HCT116 (cell line): ENCODE results near the gene TAF4B. TPM values are rescaled to one million over a fixed set of nuclear protein-coding genes. Genes with fewer than 3 reads are reported as not detected.

ENCODE experiments used
- ATAC-seq: fragments of 200-7000 bp; cut with Tn5 transposase; 2 replicates; pipeline ENCODE4 v1.9.1; 2020; ENCODE audit warnings: mild to moderate bottlenecking, moderate library complexity
- BruUV-seq: library from RNA; stranded (reverse); fragments of 400-500 nt; replicated peaks from 2 replicates; lab custom pipeline; 2021; lab: Mats Ljungman, UMichigan
- CTCF ChIA-PET: fragments of 300-600 bp; sonication (Branson Sonifier 250); formaldehyde crosslinking; loops from one replicate; lab custom pipeline; 2021; ENCODE audit warnings: antibody characterized with exemption; lab: Charles Lee
- POLR2A ChIA-PET: fragments of 300-600, 350-600 bp; sonication (Branson Sonifier 250); formaldehyde crosslinking; loops from one replicate; lab custom pipeline; 2021; ENCODE audit warnings: antibody characterized with exemption; lab: Charles Lee
- RAD21 ChIA-PET, 2 experiments: fragments of 300-600 bp; sonication (Branson Sonifier 250); formaldehyde crosslinking; loops; one replicate each; lab custom pipeline; 2023; ENCODE audit warnings: low total read pairs in 2 of 2; ENCODE audit not compliant: uncharacterized antibody in 2 of 2, unreplicated experiment in 2 of 2, low non-redundant PET in 1 of 2; lab: Charles Lee
- DNase-seq: peaks from one replicate; pipeline ENCODE4 v3.0.0-alpha.2; 2010; ENCODE audit warnings: low read depth, low spot score
- H2AFZ ChIP-seq: fragments of 200-600 bp; shearing (Covaris generic), sonication (generic); 2 replicates; pipeline ENCODE4 v1.6.1; 2017; ENCODE audit warnings: low read depth, mixed run types, mixed read lengths, antibody characterized with exemption, low read length; ENCODE audit not compliant: poor library complexity, severe bottlenecking
- H3K27ac ChIP-seq: 2 replicates; pipeline ENCODE4 v1.5.1; 2012; ENCODE audit warnings: low read depth, low read length
- H3K27me3 ChIP-seq: fragments of 200-600 bp; sonication (generic); 2 replicates; pipeline ENCODE4 v1.6.1; 2016; ENCODE audit warnings: mixed run types, low read length, mixed read lengths; ENCODE audit not compliant: insufficient read depth
- H3K36me3 ChIP-seq, 2 experiments: fragments of 200-500 bp in 1 of 2; fragments of 200-600 bp in 1 of 2; sonication (Bioruptor generic) in 1 of 2; sonication (generic) in 1 of 2; 2 replicates each; pipeline versions ENCODE4 v1.5.1 to v1.6.1; 2014 to 2016; ENCODE audit warnings: low read length in 2 of 2, inconsistent platforms in 1 of 2, mixed read lengths in 1 of 2, mixed run types in 1 of 2; ENCODE audit not compliant: insufficient read depth in 2 of 2, control insufficient read depth in 1 of 2
- H3K4me1 ChIP-seq, 2 experiments: fragments of 200-600 bp in 1 of 2; sonication (generic) in 1 of 2; 2 replicates each; pipeline versions ENCODE4 v1.5.1 to v1.6.1; 2012 to 2017; ENCODE audit warnings: low read length in 2 of 2, inconsistent platforms in 1 of 2, mild to moderate bottlenecking in 1 of 2, mixed read lengths in 1 of 2, mixed run types in 1 of 2, moderate library complexity in 1 of 2; ENCODE audit not compliant: insufficient read depth in 2 of 2, control insufficient read depth in 1 of 2
- H3K4me2 ChIP-seq: fragments of 200-600 bp; sonication (generic); 2 replicates; pipeline ENCODE4 v1.6.1; 2017; ENCODE audit warnings: mixed run types, low read length, mixed read lengths
- H3K4me3 ChIP-seq, 2 experiments: fragments of 200-600 bp in 1 of 2; sonication (generic) in 1 of 2; replicated peaks in 1 of 2; 2 replicates each; pipeline ENCODE4 v1.5.1; 2011 to 2016; ENCODE audit warnings: low read length in 2 of 2, control low read depth in 1 of 2, low read depth in 1 of 2, mild to moderate bottlenecking in 1 of 2, mixed read lengths in 1 of 2, mixed run types in 1 of 2
- H3K79me2 ChIP-seq: fragments of 200-600 bp; sonication (generic); 2 replicates; pipeline ENCODE4 v1.6.1; 2017; ENCODE audit warnings: mild to moderate bottlenecking, mixed run types, low read length, moderate library complexity, mixed read lengths; ENCODE audit not compliant: insufficient read depth
- H3K9ac ChIP-seq: fragments of 200-600 bp; sonication (generic); 2 replicates; pipeline ENCODE4 v1.6.1; 2016; ENCODE audit warnings: low read length, mixed read lengths
- H3K9me2 ChIP-seq: fragments of 200-600 bp; sonication (generic), shearing (Covaris generic); 2 replicates; pipeline ENCODE4 v1.6.1; 2017; ENCODE audit warnings: mixed run types, mild to moderate bottlenecking, moderate library complexity; ENCODE audit not compliant: insufficient read depth
- H3K9me3 ChIP-seq, 2 experiments: fragments of 200-500 bp in 1 of 2; fragments of 200-600 bp in 1 of 2; sonication (Bioruptor generic) in 1 of 2; sonication (generic) in 1 of 2; 2 replicates each; pipeline ENCODE4 v1.6.1; 2014 to 2017; ENCODE audit warnings: low read length in 2 of 2, mixed read lengths in 2 of 2, inconsistent platforms in 1 of 2, low read depth in 1 of 2, mild to moderate bottlenecking in 1 of 2, mixed run types in 1 of 2, moderate library complexity in 1 of 2; ENCODE audit not compliant: control insufficient read depth in 1 of 2, insufficient read depth in 1 of 2
- H4K20me1 ChIP-seq: fragments of 200-600 bp; sonication (generic), shearing (Covaris generic); 2 replicates; pipeline ENCODE4 v1.6.1; 2017; ENCODE audit warnings: mixed run types, mild to moderate bottlenecking, moderate library complexity; ENCODE audit not compliant: insufficient read depth
- CBX3 ChIP-seq: IDR thresholded peaks from 2 replicates; pipeline ENCODE4 v1.6.1; 2012; ENCODE audit warnings: low read depth
- CEBPB ChIP-seq: IDR thresholded peaks from 2 replicates; pipeline ENCODE4 v1.6.1; 2012; ENCODE audit warnings: low read depth
- EGR1 ChIP-seq: IDR thresholded peaks from 2 replicates; pipeline ENCODE4 v1.6.1; 2012; ENCODE audit warnings: low read depth
- EZH2 ChIP-seq: fragments of 200-600 bp; sonication (generic); IDR thresholded peaks from 2 replicates; pipeline ENCODE4 v1.6.1; 2017; ENCODE audit warnings: antibody characterized with exemption, mixed run types
- JUND ChIP-seq: IDR thresholded peaks from 2 replicates; pipeline ENCODE4 v1.6.1; 2012
- SP1 ChIP-seq: IDR thresholded peaks from 2 replicates; pipeline ENCODE4 v1.6.1; 2012; ENCODE audit warnings: low read depth
- intact Hi-C: fragments of 100-400 bp; cut with micrococcal nuclease; formaldehyde crosslinking; loops from 2 replicates; pipeline ENCODE4 v1.10.0; 2022
- total RNA-seq: library from RNA; stranded (reverse); gene quantifications from one replicate; pipeline ENCODE4 v1.2.1, GENCODE V29; 2021; ENCODE audit not compliant: unreplicated experiment
- TF ChIP-seq, protein P1 (sequence below): IDR thresholded peaks from 2 replicates; pipeline ENCODE4 v1.6.1; 2012; ENCODE audit warnings: low read depth
- TF ChIP-seq, protein P2 (sequence below), 3 experiments: fragments of 200-600 bp in 1 of 3; sonication (generic) in 1 of 3; IDR thresholded peaks in 2 of 3; conservative IDR thresholded peaks in 1 of 3; 2 replicates each; pipeline ENCODE4 v1.5.1; 2012 to 2017; ENCODE audit warnings: low read depth in 2 of 3, low read length in 2 of 3, antibody characterized with exemption in 1 of 3, borderline replicate concordance in 1 of 3, control low read depth in 1 of 3, mild to moderate bottlenecking in 1 of 3, mixed read lengths in 1 of 3, mixed run types in 1 of 3, moderate library complexity in 1 of 3; ENCODE audit not compliant: insufficient read depth in 1 of 3

The TAF4B gene
- total RNA-seq, 1 experiment from 2014 or later, result 17.8 TPM

DNA sequence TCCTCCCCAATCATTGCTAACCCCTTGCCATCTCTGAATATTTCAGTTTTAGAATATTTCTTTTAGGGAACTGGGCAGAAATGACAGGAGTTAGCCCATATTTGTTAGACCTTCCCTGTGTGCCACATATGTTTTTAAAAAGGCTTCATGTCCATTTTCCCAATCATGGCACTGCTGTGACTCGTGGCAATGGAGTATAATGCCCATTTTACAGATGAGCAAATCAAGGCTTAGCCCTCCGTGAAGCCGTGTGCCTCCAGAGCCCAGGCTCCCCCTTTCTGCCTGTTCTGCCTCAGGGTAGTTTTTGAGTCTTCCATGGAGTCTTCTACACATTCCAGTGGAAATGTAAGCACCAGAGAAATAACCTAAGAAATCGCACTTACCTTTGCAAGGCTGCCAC is 192.0 kb downstream of the TAF4B start:
- POLR2A ChIA-PET, result no interaction called here
- Histone ChIP-seq H3K4me3 (no peak overlapping the region), H3K9ac (no peak overlapping the region), H3K79me2 (no peaks in the 10 kb centered on the region), H3K9me2 (no peaks in the 10 kb centered on the region; the same call in 1 of the 2 replicates), H2AFZ (no peak overlapping the region), H4K20me1 (no peaks in the 10 kb centered on the region), H3K36me3 (no peaks in the 10 kb centered on the region), H3K4me2 (no peak overlapping the region), H3K27ac (no peak overlapping the region), H3K27me3 (no peaks in the 10 kb centered on the region), H3K9me3 (no peaks in the 10 kb centered on the region), H3K4me1 (no peaks in the 10 kb centered on the region)
- ATAC-seq (no peak), DNase-seq (no peak)
- BruUV-seq, result no TSS peak
- TF ChIP-seq, protein P1, sequence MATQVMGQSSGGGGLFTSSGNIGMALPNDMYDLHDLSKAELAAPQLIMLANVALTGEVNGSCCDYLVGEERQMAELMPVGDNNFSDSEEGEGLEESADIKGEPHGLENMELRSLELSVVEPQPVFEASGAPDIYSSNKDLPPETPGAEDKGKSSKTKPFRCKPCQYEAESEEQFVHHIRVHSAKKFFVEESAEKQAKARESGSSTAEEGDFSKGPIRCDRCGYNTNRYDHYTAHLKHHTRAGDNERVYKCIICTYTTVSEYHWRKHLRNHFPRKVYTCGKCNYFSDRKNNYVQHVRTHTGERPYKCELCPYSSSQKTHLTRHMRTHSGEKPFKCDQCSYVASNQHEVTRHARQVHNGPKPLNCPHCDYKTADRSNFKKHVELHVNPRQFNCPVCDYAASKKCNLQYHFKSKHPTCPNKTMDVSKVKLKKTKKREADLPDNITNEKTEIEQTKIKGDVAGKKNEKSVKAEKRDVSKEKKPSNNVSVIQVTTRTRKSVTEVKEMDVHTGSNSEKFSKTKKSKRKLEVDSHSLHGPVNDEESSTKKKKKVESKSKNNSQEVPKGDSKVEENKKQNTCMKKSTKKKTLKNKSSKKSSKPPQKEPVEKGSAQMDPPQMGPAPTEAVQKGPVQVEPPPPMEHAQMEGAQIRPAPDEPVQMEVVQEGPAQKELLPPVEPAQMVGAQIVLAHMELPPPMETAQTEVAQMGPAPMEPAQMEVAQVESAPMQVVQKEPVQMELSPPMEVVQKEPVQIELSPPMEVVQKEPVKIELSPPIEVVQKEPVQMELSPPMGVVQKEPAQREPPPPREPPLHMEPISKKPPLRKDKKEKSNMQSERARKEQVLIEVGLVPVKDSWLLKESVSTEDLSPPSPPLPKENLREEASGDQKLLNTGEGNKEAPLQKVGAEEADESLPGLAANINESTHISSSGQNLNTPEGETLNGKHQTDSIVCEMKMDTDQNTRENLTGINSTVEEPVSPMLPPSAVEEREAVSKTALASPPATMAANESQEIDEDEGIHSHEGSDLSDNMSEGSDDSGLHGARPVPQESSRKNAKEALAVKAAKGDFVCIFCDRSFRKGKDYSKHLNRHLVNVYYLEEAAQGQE, result no peak
- TF ChIP-seq JUND (no peak), EGR1 (no peak), CBX3 (no peak), SP1 (no peak), EZH2 (no peak), CEBPB (no peak)
- TF ChIP-seq, protein P2, sequence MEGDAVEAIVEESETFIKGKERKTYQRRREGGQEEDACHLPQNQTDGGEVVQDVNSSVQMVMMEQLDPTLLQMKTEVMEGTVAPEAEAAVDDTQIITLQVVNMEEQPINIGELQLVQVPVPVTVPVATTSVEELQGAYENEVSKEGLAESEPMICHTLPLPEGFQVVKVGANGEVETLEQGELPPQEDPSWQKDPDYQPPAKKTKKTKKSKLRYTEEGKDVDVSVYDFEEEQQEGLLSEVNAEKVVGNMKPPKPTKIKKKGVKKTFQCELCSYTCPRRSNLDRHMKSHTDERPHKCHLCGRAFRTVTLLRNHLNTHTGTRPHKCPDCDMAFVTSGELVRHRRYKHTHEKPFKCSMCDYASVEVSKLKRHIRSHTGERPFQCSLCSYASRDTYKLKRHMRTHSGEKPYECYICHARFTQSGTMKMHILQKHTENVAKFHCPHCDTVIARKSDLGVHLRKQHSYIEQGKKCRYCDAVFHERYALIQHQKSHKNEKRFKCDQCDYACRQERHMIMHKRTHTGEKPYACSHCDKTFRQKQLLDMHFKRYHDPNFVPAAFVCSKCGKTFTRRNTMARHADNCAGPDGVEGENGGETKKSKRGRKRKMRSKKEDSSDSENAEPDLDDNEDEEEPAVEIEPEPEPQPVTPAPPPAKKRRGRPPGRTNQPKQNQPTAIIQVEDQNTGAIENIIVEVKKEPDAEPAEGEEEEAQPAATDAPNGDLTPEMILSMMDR (IDR thresholded peaks at IDR 0.05 in 2 of 3, conservative IDR thresholded peaks at IDR 0.05 in 1 of 3; ENCODE audit: borderline replicate concordance in 1 of 3, insufficient read depth in 1 of 3, low read depth in 2 of 3, low read length in 2 of 3), result no peak
- intact Hi-C loops, result no loop called here
- RAD21 ChIA-PET, result no interaction called here
- CTCF ChIA-PET, result no interaction called here
